ENCODE measurements around the gene CALU. TPM values are rescaled to one million over a fixed set of nuclear protein-coding genes. Genes with fewer than 3 reads are reported as not detected.

Gene CALU
- polyA plus RNA-seq, 1 experiment: 346 TPM

DNA sequence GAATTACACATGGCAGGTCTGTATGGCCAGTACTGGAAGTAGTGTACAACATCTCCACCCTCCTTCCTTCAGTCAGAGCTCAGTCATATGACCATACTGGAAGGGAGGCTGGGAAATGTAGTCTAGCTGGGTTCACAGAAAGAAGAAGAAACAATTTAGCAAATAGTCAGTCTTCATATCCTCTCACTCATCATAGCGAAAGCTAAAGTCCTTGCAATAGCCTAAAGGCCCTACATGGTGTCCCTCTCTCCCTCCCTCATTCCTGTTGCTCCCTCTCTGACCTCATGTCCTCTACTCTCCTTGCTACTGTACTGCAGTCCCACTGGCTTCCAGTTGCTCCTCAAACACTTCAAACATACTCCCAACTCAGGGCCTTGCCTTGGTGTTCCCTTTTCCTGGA is 4.3 kb upstream of the CALU start:
- H3K4me3 ChIP-seq (ENCODE audit: low read depth, low read length): no peak overlapping the region
- ChIA-PET POLR2A (no interaction called here), CTCF (interaction anchor here (0.6 to 1.2 kb wide), 2 partner anchors 9 to 307 kb away, joined by 3 to 4 read pairs; no protein-coding TSS in a partner anchor)
- H3K27me3 ChIP-seq (ENCODE audit: control insufficient read depth, insufficient read depth, low read length): no peaks in the 10 kb centered on the region; the same call in 1 of the 2 replicates
- H3K36me3 ChIP-seq (ENCODE audit: control insufficient read depth, insufficient read depth, low read length): no peaks in the 10 kb centered on the region
- TF ChIP-seq, protein P1, sequence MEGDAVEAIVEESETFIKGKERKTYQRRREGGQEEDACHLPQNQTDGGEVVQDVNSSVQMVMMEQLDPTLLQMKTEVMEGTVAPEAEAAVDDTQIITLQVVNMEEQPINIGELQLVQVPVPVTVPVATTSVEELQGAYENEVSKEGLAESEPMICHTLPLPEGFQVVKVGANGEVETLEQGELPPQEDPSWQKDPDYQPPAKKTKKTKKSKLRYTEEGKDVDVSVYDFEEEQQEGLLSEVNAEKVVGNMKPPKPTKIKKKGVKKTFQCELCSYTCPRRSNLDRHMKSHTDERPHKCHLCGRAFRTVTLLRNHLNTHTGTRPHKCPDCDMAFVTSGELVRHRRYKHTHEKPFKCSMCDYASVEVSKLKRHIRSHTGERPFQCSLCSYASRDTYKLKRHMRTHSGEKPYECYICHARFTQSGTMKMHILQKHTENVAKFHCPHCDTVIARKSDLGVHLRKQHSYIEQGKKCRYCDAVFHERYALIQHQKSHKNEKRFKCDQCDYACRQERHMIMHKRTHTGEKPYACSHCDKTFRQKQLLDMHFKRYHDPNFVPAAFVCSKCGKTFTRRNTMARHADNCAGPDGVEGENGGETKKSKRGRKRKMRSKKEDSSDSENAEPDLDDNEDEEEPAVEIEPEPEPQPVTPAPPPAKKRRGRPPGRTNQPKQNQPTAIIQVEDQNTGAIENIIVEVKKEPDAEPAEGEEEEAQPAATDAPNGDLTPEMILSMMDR (IDR thresholded peaks at IDR 0.05; ENCODE audit: insufficient read depth, low read depth, low read length): no peak
- no peak for DNase-seq (ENCODE audit: low read depth)

DNA sequence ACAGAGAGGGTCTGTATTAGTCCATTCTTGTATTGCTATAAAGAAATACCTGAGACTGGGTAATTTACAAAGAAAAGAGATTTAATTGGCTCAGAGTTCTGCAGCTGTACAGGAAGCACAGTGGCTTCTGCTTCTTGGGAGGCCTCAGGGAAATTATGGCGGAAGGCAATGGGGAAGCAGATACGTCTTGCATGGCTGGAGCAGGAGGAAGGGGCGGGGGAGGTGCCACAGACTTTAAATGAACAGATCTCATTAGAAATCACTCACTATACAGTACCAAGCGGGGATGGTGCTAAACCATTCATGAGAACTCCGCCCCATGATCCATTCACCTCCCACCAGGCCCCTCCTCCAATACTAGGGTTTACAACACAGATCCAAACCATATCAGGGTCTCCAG is 3.7 kb upstream of the CALU start:
- Histone ChIP-seq H3K27me3 (ENCODE audit: control insufficient read depth, insufficient read depth, low read length) (no peaks in the 10 kb centered on the region; the same call in 1 of the 2 replicates), H3K36me3 (ENCODE audit: control insufficient read depth, insufficient read depth, low read length) (no peaks in the 10 kb centered on the region), H3K4me3 (ENCODE audit: low read depth, low read length) (no peak overlapping the region)
- TF ChIP-seq, protein P1 (IDR thresholded peaks at IDR 0.05; ENCODE audit: insufficient read depth, low read depth, low read length): no peak
- no peak for DNase-seq (ENCODE audit: low read depth)
- ChIA-PET POLR2A (no interaction called here), CTCF (interaction anchor here (0.6 to 1.2 kb wide), 2 partner anchors 9 to 307 kb away, joined by 3 to 4 read pairs; no protein-coding TSS in a partner anchor)

DNA sequence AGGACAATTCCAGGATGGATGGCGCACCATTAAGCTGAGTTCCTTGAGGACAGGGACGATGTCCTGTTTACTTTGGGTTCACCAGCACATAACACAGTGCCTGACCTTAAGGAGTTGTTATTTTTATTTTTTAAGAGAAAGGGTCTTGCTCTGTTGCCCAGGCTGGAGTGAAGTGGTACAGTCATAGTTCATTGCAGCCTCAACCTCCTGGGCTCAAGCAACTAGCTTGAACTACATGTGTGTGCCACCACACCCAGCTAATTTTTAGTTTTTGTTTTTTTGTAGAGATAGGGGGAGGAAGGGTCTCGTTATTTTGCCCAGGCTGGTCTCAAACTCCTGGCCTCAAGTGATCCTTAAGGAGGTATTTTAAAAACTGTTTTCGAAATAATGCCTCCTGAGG is 1.7 kb upstream of the CALU start:
- TF ChIP-seq, protein P1 (IDR thresholded peaks at IDR 0.05; ENCODE audit: insufficient read depth, low read depth, low read length): no peak
- DNase-seq (ENCODE audit: low read depth): no peak
- Histone ChIP-seq H3K27me3 (ENCODE audit: control insufficient read depth, insufficient read depth, low read length) (no peaks in the 10 kb centered on the region; the same call in 1 of the 2 replicates), H3K4me3 (ENCODE audit: low read depth, low read length) (no peak overlapping the region), H3K36me3 (ENCODE audit: control insufficient read depth, insufficient read depth, low read length) (no peaks in the 10 kb centered on the region)
- CTCF ChIA-PET: interaction anchor here (1.1 to 2.0 kb wide), 2 partner anchors 99 to 142 kb away, joined by 3 to 8 read pairs; no protein-coding TSS in a partner anchor
- POLR2A ChIA-PET: interaction anchor here (0.7 to 2.7 kb wide), 2 partner anchors 82 to 95 kb away, joined by 3 to 12 read pairs; no protein-coding TSS in a partner anchor

DNA sequence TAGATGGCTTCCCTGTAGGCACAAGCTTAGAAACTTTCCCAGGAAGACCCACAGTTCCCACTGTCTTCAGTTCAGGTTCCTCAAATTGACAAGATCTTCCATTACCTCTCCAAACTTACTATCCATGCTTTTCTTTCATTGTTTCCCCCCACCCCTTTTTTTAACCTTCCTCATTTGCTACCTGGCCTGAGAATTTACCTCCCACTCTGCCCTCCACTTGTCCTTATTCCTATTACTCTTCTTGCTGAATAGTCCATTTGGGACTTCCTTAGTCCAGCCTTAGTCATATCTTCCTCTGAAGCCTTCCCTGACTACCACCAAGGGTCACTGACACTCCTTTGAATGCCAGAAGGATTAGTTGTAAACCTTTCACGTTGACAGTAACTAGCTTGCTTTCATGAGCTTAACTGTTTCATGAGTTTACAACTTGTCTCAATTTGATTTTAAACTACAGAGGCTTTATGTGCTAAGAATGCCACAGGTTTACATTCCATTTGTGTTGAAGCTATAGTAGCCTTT is 1.2 kb upstream of the CALU start:
- Histone ChIP-seq H3K36me3 (ENCODE audit: control insufficient read depth, insufficient read depth, low read length) (no peaks in the 10 kb centered on the region), H3K4me3 (ENCODE audit: low read depth, low read length) (no peak overlapping the region), H3K27me3 (ENCODE audit: control insufficient read depth, insufficient read depth, low read length) (no peaks in the 10 kb centered on the region; the same call in 1 of the 2 replicates)
- TF ChIP-seq, protein P1 (IDR thresholded peaks at IDR 0.05; ENCODE audit: insufficient read depth, low read depth, low read length): no peak
- peak; percentile 37 for DNase-seq (ENCODE audit: low read depth)
- ChIA-PET CTCF (interaction anchor here (0.7 to 2.0 kb wide), 5 partner anchors 13 to 142 kb away, joined by 3 to 8 read pairs (median 4); partner anchors contain the start of gene ATP6V1F), POLR2A (interaction anchor here (0.7 to 2.7 kb wide), 4 partner anchors 9 to 94 kb away, joined by 3 to 12 read pairs (median 6); no protein-coding TSS in a partner anchor)

DNA sequence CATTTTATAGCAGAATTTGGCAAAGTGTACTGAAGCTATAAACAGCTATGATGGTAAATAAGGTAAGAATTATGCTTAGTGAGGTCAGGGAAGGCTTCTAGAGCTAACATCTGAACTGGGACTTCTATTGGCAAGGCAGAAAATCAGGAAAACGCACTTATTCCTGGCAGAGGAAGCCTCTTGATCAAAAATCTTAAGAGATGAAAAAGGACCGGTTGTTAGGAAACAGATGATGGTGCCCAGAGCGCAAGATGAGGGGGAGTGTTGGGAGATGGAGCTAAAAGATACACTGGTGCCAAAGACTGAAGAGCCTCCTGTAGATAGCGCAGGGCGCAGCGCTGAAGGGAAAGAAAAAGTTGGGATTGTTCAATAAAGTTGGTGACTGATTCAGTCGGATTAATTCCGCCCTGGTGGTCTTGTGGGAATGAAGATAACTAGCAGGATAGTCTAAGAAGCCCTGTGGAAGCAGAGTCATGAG is 550 bp upstream of the CALU start:
- TF ChIP-seq, protein P1 (IDR thresholded peaks at IDR 0.05; ENCODE audit: insufficient read depth, low read depth, low read length): no peak
- Histone ChIP-seq H3K4me3 (ENCODE audit: low read depth, low read length) (peak overlapping the region; percentile 81), H3K36me3 (ENCODE audit: control insufficient read depth, insufficient read depth, low read length) (no peaks in the 10 kb centered on the region), H3K27me3 (ENCODE audit: control insufficient read depth, insufficient read depth, low read length) (no peaks in the 10 kb centered on the region)
- no peak for DNase-seq (ENCODE audit: low read depth)
- POLR2A ChIA-PET: interaction anchor here (0.5 to 2.7 kb wide), 6 partner anchors 10 to 296 kb away, joined by 3 to 19 read pairs (median 10); no protein-coding TSS in a partner anchor
- CTCF ChIA-PET: interaction anchor here (0.7 to 2.0 kb wide), 5 partner anchors 14 to 141 kb away, joined by 3 to 8 read pairs (median 4); partner anchors contain the start of gene ATP6V1F
